Stimulated activated CD4-positive, alpha-beta T cell treated with anti-CD3 and anti-CD28 coated beads, Interleukin-1b, Interleukin-23, amount 100 ng/mL, for 4 hours (primary cell): Measurements from ENCODE around the gene ATAT1.

Source experiments
- DNase-seq, 2 donors: peaks; one replicate each; pipeline ENCODE4 v3.0.0-alpha.2; 2020; ENCODE audit warnings: low read depth in 2 of 2

The ATAT1 gene

DNA sequence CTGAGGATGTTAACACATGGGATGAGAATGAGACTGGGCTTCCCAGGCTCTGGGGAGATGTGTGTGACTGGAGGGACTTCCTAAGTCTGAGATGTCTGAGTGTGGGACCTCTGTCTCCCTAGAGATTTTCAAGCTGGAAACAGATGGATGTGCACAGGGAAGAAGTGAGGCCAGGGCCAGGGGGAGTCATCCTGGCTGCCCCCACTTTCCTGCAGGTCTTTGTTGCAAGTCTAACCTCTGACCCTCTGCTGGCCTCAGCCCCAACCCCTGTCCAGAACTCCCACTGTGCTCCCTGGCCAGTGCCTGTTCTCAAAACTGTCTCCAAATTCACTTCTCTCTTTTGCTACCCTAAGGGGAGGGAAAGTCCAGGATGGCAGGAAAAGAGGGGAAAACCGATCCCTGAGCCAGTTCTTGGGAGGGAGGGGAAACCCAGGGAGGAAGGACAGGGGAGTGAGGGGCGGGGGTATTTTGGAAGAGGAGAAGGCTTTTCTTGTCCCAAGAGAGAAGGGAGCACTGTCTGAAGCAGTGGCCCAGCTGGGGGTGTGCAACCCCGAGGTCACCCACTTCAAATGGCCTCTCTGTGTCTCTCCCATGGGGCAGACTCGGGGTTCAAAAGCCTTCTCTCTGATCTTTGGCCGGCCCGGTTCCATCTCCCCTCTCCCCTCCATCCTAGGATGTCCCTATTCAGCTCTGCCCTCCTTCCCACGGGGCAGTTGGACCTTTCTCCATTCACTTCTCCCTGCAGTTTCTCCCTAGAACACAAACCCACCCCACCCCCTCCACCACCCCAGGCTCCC is 56.7 kb downstream of the ATAT1 start:
- DNase-seq: no peak

DNA sequence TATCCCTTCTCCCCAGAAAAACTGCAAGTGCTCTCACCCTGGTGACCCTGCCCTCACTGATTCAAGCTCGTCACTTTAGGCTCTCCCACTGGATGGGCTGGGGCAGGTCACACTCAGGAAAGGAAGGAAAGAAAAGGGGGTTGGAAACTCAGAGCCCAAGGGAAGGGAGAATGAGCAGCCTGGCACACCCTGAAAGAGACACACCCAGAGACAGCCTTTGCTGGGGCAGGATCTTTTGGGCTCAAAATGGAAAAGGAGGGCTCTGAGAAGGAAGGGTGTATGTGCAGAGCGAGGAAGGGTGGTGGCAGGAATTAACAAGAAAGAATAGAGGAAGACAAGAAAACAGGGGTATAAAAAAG is 57.3 kb downstream of the ATAT1 start:
- DNase-seq: no peak

DNA sequence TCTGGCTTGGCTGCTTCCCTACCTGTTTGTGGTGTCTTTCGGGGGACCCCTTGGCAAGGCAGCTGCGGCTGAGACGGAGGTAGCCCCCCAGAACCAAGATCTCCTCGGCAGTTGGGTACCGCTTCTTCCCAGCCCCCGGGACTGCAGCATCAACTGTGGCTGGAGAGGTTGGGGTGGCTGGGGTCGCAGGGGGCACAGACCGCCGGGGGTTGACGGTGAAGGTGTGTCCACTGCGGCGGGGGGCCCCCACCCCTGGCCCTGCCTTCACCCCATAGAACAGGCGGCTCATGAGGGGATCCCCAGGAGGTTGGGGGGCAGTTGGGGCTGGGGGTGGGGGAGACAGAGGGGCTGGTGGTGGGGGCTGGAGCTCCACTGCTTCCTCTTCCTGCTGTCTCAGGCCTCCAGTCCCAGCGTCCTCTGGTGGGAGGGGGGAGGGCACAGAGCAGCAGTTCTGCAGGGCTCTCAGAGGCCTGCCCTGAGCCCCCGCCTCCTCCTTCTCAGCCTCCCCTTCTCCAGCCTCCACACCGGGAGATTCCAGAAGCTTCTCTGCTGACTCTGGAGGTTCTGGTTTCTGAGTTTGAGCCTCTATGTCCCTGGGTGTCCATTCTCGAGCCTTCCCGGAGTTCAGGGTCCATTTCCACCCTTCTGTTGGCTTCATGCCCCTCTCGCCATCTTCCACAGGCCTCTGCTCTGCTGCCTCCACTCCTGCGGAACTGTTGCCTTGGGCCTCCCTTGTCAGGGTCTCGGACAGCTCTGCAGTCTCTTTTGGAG is 57.9 kb downstream of the ATAT1 start:
- peak in 1 of 2 donors; percentile 54 for DNase-seq

DNA sequence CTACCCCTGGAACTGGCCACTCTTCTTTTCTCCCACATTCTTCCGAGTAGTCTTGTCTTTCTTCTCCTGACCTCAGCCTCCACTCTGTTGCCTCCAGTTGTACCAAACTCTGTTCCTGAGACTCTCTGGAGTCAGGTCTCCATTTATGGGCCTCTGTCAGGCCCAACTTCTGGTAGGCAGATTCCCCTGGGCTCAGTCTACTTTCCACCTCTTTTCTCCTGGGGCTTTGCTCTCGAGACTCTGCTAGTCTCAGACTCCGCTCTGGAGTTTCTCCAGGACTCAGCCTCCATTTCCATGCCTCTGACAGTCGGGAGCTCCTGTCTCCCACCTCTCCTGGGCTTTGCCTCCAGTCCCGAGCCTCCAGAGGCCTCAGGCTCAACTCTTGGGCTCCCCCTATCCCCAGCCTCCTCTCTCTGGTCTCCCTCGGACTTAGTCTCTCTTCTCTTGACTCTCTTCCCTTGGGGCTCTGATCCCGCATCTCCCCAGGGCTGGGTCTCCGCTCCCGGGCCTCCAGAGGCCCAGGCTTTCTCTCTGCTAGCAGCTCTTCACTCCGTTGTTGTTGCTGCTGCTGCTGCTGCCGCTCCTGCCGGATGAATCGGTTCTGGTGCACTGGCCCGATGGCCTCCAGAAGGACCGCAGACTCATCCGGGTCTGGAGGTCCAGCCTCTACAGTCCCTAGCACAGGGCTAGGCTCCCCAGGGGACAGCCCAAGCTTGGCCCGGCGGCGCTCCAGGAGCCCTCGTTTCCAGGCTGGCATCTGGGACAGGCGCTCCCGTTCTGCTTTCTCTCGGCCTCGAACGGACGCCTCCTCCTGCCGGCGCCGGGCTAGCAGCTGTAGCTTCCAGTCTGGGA is 58.7 kb downstream of the ATAT1 start:
- DNase-seq: no peak

DNA sequence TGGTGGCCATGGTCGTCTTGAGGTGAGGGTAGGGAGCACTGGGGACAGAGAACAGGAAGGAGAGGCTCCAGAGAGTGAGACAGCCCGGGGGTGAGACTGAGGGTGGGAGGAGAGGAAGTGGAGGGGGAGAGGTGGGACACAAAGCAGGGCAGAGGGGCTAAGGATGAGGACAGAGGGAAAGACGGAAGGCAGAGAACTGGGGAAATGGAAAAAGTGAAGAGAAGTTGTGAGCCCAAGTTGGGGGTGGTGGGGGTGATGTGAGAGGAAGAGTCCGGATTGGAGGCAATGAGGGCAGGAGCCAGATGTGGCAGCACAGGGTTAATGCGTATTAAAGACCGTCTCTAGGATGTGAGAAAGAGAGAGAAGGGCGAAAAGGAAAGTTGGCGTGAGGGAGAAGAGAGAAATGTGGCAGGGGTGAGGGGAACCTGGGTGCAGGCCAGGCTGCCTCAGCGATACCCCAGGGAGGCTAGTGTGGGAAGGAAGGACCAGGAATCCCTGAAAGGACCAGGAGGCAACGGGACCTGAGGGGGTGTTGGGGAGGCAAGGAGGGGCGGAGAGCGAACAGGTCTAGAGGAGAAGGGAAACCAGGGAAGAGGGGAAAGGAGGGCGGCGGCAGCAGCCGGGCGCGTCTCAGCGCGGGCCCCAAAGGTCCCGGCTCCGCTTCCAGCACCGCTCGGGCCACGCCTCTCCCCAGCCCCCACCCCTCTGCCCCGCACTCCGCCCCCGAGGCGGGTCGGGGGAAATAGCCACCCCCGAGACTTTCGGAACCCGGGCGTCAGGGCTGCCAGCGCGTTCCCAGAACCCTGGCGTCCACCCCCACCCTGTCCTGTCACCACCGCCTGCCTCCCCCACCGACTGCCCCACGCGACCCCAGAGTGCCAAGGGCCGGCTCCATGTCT is 59.6 kb downstream of the ATAT1 start, which contains the start of gene PPP1R18:
PPP1R18 (minus strand) TSS at position 637 of the 899 bp plus-strand sequence; CDS start at position 10, 627 bp downstream.
- DNase-seq: peak; percentile 74 to 88

DNA sequence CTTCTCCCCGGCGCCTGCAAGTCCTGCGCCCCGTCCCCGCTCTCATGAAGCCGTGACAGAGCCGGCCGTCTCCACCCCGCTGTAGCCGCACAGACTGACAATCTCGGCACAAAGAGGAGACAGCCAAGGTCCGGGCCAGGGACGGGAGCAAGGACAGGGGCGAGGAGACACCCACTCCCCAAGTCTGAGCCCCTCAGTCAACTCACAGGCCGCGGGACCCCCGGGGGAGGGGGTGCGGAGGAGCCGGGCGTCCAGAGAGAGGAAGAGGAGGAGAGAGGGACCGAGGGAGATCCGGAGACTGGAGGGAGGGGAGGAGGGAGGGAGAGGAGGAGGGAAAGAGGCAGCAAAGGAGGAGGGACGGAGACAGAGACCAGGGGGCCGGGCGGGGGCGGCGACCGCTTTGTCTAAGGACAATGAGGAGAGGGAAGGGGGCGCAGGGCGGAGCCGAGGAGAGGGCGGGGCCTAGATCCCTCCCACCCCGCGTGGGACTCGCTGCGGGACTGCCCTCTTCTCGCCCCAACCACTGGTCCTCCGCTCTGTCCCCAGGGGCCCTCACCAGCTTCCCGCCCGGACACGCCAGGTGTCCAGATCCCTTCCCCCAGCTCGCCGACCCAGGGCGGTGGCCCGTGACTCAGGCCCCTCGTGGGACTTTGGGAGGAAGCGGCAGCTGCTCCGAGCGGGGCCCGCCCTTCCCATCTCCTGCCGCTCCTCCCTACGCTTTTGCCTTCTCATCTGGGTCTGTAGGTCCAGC is 60.4 kb downstream of the ATAT1 start:
- peak; percentile 60 to 86 for DNase-seq

DNA sequence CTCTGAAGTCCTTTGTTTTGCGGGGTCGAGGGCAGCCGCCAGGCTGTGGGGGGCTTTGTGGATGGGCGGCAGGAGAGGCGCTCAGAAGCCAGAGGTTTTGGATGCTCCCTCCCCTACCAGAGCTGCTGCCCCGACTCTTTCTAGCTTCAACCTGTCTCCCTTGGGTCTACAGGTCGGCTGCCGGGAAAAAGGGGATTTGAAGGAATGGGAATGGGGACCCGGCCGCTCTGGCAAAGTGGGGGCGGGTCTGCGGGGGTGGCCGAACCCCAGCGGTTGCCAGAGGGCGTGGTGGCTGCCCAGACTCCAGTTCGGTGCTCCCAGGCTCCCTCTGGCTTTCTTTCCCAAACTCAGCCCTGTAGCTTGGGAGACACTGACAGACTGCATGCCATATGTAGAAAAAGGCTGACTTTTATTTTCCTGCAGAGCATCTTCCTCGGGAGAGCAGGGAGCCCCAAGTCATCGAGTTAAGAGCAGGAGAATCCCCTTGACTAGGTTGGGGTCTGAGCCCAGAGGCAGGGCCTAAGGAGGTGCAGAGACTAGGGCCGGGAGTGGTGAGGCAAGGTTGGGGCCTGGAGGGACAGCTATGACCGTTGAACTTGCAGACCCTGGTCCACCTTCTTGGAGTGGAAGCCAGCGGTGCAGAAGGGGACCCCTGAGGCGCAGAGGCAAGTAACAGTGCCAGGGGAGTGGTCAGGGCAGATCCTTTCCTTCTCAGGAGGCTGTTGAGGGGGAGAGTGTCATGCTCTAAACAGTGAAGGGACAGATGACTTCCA is 61.2 kb downstream of the ATAT1 start:
- DNase-seq: no peak

DNA sequence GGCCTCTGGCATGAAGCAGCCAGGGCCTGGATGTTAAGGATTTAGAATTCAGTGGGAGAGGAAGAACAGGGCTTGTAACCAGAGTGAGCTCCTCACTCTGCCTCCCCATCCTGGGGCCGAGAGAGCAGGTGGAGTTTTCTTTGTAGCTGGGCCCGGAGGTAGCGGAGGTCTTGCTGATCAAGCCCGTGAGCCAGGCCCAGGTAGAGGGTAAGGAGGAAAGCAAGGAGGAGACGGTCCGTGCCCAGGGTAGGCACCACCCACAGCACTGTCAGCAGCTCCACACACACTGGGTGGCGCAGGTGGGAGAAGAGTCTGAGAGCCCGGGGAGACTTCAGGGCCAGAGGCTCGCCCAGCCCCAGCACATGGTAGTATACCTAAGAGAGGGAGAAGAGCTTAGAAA is 61.9 kb downstream of the ATAT1 start:
- DNase-seq: no peak

DNA sequence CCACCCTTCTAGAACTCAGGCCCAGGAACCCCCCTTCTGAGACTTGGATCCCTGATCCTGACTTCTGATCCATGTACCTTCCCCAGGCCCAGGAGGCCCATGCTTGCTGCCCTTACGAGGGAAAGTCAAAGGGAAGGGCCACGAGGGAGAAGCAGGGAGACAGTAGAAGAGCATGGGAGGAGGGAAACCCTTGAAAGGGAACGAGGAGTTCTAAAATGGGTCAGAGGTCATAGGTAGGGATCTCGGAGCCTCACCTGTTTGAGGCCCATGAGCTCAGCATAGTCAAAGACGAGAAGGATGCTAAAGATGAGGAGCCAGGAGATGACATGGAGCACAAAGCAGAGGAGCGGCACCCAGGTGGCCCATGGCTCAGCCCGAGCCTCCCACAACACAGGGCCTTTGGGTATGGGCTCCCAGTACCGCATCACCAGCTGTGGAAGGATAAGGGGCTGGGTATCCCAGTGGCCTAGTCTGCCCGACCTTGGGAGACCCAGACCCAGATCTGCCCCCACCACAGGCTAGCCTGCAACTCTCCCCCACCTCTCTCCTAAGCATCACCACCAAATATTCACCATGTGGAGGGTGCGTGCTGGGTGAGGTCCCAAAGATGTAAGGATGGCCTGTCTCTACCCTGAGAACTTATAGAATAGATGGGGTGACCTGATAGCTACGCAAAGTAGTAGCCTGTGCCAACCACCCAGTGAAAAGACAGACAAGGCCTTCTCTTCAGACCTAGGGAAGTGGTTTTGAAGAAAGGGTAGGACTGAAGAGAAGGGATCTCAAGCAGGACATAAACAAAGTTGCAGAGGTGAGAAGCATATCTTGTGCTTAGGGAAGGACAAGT is 62.6 kb downstream of the ATAT1 start:
- no peak for DNase-seq

DNA sequence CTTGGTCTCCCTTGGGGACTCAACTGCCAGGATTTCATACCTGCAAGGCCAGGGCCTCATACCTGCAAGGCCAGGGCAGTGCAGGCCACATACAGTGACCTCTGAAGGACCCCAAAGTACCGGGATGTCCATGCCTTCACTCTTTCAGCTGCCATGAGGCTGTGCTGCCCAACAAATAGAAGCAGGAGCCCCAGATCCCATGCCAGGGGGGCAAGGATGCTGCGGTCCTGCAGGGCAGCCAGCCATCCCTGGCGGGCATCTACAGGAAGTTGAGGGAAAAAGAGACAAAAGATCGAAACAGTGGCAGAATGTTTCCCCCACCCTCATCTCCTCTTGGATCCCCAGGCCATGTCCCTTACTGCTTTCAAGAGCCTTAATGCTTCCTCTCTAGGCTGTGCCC is 63.3 kb downstream of the ATAT1 start:
- DNase-seq: no peak

DNA sequence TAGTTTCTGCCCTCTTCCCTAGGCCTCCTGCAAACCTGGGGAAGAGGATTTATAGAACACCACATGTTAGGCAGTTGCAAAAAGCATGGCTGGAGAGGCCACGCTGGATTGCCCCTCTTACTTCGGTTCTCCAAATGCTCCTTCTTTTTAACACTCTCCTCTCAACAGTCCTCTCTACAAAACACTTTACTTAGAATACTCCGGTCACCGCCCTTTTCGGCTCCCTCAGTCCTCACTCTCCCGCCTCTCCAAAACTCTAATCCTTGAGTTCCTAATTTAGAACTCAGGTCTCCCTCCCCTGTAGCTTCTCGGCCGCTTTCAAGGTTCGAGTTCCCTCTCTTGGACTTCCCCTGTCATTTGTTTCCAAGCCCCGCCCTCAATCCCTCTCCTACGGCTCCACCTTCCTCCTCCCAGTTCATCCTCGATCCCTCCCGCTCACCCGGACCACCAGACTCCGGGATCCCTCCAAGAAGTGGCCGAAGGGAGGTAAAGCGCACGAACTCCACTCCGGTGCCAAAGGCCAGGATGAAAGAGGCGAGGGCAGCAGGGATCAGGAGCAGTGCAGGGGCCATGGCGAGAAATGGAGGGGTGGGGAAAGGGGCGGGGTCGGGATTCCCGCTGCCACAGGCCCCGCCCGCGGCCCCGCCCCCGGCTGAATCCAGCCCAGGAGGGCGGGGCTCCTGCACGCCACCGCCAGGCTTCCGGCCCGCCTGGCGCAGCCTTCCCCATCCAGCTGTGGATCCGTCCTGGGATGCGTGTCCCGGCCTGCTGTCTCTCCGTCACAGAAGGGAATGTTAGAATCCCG is 63.9 kb downstream of the ATAT1 start, which contains the start of gene NRM:
NRM (minus strand) TSS at position 582 of the 805 bp plus-strand sequence; CDS start at position 572, 10 bp downstream.
- DNase-seq: peak; percentile 68 to 84

DNA sequence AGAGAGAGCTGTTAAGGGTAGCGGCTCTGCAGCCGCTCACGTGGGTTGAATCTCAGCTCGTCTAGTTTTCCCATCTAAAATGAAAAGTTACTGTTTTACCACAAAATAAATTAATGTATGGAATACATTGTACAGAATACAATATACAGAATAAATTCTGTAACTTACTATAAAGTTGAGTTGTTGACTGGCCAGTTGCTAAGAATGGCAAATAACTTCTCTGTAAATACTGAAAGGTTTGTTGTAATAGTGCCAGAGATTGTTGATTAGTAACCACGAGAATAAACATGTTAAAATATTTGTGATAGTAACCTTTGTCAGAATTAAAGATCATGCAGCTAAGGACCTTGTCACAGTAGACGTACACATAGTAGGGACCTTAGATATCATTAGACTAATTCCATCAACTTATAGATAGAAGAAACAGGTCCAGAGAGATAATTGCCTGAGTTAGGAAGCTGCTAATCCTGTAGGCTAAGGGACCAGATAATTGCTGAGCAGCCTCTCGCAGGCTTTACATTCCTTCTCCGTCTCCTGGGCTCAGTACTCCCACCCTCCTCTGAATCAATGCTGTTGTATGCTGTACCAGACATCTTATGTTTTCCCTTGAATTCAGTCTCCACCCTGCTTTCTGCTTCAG is 64.7 kb downstream of the ATAT1 start:
- DNase-seq: no peak
